Lower lobe of right lung (tissue), 2 donors: ENCODE results near the gene CFD. TPM values are rescaled to one million over a fixed set of nuclear protein-coding genes. Genes with fewer than 3 reads are reported as not detected.

Experiments
- ATAC-seq, 2 donors: fragments of 200-7000 bp; cut with Tn5 transposase; one replicate each; pipeline ENCODE4 v1.9.1; 2020 to 2022; ENCODE audit warnings: mild to moderate bottlenecking in 2 of 2, moderate library complexity in 2 of 2
- DNase-seq: peaks from one replicate; pipeline ENCODE4 v3.0.0-alpha.2; 2020
- H3K27ac ChIP-seq: fragments of 200-600 bp; one replicate; pipeline ENCODE4 v1.8.0; 2022
- H3K27me3 ChIP-seq: fragments of 200-600 bp; one replicate; pipeline ENCODE4 v1.8.0; 2022; ENCODE audit warnings: low read depth
- H3K36me3 ChIP-seq: fragments of 200-600 bp; one replicate; pipeline ENCODE4 v1.8.0; 2022; ENCODE audit warnings: mild to moderate bottlenecking
- H3K4me1 ChIP-seq: fragments of 200-600 bp; one replicate; pipeline ENCODE4 v1.8.0; 2022
- H3K4me3 ChIP-seq: fragments of 200-600 bp; one replicate; pipeline ENCODE4 v1.8.0; 2022; ENCODE audit warnings: mild to moderate bottlenecking
- H3K9me3 ChIP-seq: fragments of 200-600 bp; one replicate; pipeline ENCODE4 v1.8.0; 2022
- intact Hi-C: fragments of 100-400 bp; cut with DNase I; formaldehyde crosslinking; loops from one replicate; pipeline ENCODE4 v1.11.0; 2022
- total RNA-seq: library from RNA; stranded (reverse); fragmentation: NEBNext Ultra II Directional; extraction: Animal tissue kit (Norgen Biotek cat#: 25700); gene quantifications from one replicate; pipeline ENCODE4 v1.2.1, GENCODE V29; 2021
- TF ChIP-seq, protein P1 (sequence below): fragments of 200-600 bp; IDR thresholded peaks from one replicate; pipeline ENCODE4 v1.8.0; 2022; ENCODE audit warnings: antibody characterized with exemption, mild to moderate bottlenecking
- donor health status: DM: no; HTN: yes; CAD: no; lungs with severe emphysema.

Gene CFD
- total RNA-seq, 1 donor from 2014 or later: 282 TPM

DNA sequence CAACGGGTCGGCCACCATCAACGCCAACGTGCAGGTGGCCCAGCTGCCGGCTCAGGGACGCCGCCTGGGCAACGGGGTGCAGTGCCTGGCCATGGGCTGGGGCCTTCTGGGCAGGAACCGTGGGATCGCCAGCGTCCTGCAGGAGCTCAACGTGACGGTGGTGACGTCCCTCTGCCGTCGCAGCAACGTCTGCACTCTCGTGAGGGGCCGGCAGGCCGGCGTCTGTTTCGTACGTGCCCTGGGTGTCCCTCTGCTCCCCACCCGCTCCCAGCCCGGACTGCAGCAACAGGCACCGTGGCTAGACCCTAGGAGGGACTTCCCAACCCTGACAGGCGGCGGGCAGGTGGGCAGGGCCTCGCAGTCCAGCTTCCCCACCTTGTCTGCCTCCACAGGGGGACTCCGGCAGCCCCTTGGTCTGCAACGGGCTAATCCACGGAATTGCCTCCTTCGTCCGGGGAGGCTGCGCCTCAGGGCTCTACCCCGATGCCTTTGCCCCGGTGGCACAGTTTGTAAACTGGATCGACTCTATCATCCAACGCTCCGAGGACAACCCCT lies 3.8 kb upstream of the CFD start:
- TF ChIP-seq, protein P1, sequence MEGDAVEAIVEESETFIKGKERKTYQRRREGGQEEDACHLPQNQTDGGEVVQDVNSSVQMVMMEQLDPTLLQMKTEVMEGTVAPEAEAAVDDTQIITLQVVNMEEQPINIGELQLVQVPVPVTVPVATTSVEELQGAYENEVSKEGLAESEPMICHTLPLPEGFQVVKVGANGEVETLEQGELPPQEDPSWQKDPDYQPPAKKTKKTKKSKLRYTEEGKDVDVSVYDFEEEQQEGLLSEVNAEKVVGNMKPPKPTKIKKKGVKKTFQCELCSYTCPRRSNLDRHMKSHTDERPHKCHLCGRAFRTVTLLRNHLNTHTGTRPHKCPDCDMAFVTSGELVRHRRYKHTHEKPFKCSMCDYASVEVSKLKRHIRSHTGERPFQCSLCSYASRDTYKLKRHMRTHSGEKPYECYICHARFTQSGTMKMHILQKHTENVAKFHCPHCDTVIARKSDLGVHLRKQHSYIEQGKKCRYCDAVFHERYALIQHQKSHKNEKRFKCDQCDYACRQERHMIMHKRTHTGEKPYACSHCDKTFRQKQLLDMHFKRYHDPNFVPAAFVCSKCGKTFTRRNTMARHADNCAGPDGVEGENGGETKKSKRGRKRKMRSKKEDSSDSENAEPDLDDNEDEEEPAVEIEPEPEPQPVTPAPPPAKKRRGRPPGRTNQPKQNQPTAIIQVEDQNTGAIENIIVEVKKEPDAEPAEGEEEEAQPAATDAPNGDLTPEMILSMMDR: no peak
- Histone ChIP-seq H3K9me3 (no peaks in the 10 kb centered on the region), H3K36me3 (no peaks in the 10 kb centered on the region), H3K4me1 (peaks cover 21% of the 10 kb centered on the region), H3K27me3 (peaks cover 23% of the 10 kb centered on the region), H3K27ac (no peak overlapping the region), H3K4me3 (no peak overlapping the region)
- DNase-seq (no peak), ATAC-seq (no peak)
- intact Hi-C loops: no loop called here

DNA sequence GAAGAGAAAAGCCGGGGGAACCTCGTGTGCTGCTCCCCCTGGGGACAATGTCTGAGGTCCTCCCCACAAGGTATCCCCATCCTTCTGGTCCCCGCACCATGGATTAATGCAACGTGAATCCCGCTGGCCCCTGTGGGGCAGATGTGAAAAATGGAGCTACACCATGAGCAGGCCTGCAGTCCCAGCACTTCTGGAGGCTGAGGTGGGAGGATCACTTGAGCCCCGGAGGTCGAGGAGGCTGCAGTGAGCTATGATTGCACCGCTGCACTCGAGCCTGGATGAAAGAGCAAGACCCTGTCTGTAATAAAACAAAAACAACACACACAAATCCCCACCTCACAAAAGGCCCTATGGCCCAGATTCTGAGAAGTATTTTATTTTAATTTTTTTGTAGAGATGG lies 1.2 kb upstream of the CFD start:
- Histone ChIP-seq H3K4me3 (no peak overlapping the region), H3K27ac (peak overlapping the region; percentile 71), H3K27me3 (peaks cover 11% of the 10 kb centered on the region), H3K4me1 (peaks cover 15% of the 10 kb centered on the region), H3K9me3 (no peaks in the 10 kb centered on the region), H3K36me3 (no peaks in the 10 kb centered on the region)
- intact Hi-C loops: no loop called here
- DNase-seq (no peak), ATAC-seq (no peak)
- TF ChIP-seq, protein P1: no peak

DNA sequence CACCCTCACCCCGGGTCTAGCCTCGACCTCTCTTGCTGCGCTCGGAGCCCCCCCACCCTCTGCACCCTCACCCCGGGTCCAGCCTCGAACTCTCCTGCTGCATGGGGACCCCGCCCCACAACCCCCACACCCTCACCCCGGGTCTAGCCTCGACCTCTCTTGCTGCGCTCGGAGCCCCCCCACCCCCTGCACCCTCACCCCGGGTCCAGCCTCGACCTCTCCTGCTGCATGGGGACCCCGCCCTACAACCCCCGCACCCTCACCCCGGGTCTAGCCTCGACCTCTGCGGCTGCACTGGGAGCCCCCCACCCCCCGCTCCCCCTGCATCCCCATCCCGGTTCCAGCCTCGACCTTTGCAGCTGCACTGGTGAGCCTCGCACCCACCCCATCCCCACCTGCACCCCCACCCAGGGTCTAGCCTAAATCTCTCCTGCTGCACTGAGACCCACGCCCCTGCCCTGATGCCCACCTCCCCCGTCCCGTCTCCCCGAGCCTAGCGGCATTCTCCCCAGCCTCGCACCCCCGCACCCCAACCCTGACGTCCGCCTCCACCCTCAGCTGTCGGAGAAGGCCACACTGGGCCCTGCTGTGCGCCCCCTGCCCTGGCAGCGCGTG lies 1.8 kb downstream of the CFD start:
- ATAC-seq: no peak
- peaks cover 22% of the 10 kb centered on the region for H3K4me1 ChIP-seq
- H3K27me3 ChIP-seq: peaks cover 9% of the 10 kb centered on the region
- intact Hi-C loops: no loop called here
- no peak overlapping the region for H3K27ac ChIP-seq
- H3K4me3 ChIP-seq: peak overlapping the region; percentile 61
- DNase-seq: no peak
- H3K9me3 ChIP-seq: no peaks in the 10 kb centered on the region
- H3K36me3 ChIP-seq: no peaks in the 10 kb centered on the region
- TF ChIP-seq, protein P1: no peak

DNA sequence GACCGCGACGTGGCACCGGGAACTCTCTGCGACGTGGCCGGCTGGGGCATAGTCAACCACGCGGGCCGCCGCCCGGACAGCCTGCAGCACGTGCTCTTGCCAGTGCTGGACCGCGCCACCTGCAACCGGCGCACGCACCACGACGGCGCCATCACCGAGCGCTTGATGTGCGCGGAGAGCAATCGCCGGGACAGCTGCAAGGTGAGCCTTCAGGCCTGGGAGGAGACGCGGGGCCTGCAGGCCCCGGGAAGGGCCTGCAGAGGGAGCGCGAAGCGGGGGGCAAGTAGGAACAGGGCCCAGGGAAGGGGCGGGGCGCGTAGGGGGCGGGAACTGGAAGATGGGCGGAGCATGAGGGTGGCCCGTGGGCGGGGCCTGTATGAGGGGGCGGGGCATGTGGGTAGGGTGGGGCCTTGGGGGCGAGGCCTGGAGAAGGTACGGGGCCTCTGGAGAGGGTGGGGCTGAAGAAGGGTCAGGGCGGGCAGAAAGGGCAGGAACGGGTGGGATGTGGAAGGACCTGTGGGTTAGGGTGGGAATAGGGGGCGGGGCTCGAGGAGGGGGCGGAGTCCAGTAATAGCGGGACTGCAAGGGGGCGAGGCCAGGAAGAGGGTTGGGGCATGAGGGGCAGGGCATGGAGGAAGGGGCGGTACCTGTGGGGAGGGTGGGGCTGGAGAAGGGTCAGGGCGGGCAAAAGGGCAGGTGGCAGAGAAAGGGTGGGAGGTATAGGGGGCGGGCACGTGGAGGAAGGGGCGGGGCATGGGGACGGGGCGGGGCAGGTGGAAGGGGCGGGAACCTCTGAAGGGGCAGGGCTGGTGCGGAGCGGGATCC lies 2.5 kb downstream of the CFD start:
- no peaks in the 10 kb centered on the region for H3K9me3 ChIP-seq
- DNase-seq: peak; percentile 78
- no peak overlapping the region for H3K27ac ChIP-seq
- intact Hi-C loops: no loop called here
- H3K27me3 ChIP-seq: peaks cover 9% of the 10 kb centered on the region
- peak; percentile 63 to 66 for ATAC-seq
- TF ChIP-seq, protein P1: no peak
- no peaks in the 10 kb centered on the region for H3K36me3 ChIP-seq
- H3K4me1 ChIP-seq: peaks cover 22% of the 10 kb centered on the region
- peak overlapping the region; percentile 21 for H3K4me3 ChIP-seq

DNA sequence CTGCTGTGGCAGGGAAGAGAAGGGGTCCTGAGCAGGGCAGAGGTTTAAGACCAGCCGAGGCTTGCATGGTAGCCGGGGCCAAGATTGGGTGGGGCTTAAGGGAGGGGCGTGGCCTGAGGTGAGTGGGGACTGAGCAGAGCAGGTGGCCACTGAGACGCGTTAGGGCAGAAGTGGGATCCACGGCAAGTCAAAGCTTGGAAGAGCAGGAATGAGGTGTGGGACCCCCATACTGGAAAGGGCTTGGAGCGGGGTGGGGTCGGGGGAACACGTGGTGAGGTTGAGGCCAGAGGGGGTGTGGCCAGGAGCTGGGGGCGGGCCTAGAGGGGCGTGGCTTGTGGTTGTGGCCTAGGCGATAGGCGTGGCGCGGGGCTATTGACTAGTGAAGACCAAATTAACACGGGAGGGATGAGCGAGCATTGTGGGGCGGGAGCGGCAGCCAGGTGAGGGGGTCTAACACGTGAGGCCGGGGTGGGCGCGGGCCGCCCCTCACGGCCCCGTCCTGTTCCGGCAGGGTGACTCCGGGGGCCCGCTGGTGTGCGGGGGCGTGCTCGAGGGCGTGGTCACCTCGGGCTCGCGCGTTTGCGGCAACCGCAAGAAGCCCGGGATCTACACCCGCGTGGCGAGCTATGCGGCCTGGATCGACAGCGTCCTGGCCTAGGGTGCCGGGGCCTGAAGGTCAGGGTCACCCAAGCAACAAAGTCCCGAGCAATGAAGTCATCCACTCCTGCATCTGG lies 3.3 kb downstream of the CFD start:
- ATAC-seq: peak; percentile 50 to 56
- Histone ChIP-seq H3K4me3 (peak overlapping the region; percentile 34), H3K4me1 (peaks cover 22% of the 10 kb centered on the region), H3K36me3 (peaks cover 4% of the 10 kb centered on the region), H3K9me3 (no peaks in the 10 kb centered on the region), H3K27me3 (peaks cover 9% of the 10 kb centered on the region), H3K27ac (no peak overlapping the region)
- intact Hi-C loops: no loop called here
- peak; percentile 86 for DNase-seq
- TF ChIP-seq, protein P1: no peak
